Suppressor macrophage treated with lipopolysaccharide for 4 hours (primary cell): ENCODE results near the gene KCNIP3.

Experiments
- DNase-seq: peaks from one replicate; pipeline ENCODE4 v3.0.0-alpha.2; 2020

KCNIP3 gene

DNA sequence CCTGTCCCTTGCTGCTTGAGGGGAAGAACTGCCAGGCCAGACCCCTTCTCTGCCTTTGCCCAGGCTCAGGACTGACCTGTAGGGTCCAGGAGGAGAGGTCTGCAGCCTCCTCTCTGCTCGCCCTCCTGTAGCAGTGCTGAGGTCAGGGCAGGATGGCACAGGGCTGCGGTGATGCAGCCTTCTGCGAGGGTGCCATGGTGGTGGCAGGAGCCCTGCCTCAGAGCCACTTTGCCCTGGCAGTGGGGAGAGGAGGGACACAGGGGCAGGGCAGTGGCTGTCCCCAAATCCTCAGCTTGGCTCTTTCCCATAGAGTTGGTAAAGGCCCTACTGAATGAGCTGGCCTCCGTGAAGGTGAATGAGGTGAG, 22.0 kb upstream of the KCNIP3 start:
- no peak for DNase-seq

DNA sequence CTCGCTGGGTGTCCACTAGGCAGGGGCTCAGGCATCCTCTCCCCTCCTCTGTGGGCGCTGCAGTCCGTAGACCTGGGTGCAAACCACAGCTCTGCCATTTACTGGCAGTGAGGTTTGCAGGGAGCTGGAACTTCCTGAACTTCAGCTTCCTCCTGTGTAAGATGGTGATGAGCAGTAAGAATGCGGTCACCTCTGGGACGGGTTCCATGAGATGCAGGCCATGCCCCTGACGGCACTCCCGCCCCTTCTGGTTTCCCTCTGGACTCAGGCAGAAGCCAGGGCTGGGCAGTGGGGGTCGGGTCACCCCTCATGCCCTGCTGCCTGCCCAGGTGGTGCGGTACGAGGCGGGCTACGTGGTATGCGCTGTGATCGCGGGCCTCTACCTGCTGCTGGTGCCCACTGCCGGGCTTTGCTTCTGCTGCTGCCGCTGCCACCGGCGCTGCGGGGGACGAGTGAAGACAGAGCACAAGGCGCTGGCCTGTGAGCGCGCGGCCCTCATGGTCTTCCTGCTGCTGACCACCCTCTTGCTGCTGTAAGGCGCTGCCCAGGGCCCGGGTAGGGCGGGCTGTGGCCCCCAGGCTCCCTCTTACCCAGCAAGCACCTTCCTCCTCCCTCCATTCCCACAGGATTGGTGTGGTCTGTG, 21.4 kb upstream of the KCNIP3 start:
- DNase-seq = no peak

DNA sequence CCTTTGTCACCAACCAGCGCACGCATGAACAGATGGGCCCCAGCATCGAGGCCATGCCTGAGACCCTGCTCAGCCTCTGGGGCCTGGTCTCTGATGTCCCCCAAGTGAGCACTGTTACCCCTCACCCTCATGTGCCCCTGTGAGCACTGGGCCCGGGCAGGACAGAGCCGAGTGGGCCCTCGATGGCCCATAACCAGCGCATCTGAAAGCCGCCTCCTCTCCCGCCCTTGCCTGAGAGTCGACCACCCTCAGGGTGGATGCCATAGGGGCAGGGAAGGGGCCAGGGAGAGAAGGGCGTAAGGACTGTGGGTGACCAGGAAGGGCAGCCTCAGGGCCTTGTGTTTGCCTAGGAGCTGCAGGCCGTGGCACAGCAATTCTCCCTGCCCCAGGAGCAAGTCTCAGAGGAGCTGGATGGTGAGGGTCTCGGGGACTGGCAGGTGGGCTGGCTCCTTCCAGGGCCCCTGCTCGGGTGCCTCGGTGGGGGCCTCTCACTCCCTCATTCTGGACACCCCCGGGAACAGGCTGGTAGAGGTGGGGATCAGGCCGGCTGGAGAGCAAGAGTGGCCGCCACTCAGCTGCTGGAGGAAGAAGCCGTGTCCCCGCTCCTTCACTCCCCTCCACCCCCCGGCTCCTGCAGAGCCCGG, 20.8 kb upstream of the KCNIP3 start:
- no peak for DNase-seq

DNA sequence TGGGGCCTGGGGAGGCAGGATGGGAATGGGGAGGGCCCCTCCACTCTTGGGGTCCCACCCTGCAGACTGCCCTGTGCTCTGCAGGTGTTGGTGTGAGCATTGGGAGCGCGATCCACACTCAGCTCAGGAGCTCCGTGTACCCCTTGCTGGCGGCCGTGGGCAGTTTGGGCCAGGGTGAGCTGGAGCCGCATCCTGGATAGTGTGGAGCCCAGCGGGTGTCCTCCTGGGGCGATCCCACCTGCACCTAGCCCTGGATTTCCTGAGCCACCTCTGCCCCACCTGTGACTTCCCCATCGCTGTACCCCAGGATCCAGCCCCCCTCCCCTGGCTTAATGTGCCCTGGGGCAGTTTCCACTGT, 20.3 kb upstream of the KCNIP3 start:
- no peak for DNase-seq

- DNase-seq = no peak
These were observed 19.8 kb upstream of the KCNIP3 start for GRCh38 chr2:95277246-95277906.

GRCh38 chr2:95278051-95278471, 19.1 kb upstream of the KCNIP3 start:
- DNase-seq = no peak

DNA sequence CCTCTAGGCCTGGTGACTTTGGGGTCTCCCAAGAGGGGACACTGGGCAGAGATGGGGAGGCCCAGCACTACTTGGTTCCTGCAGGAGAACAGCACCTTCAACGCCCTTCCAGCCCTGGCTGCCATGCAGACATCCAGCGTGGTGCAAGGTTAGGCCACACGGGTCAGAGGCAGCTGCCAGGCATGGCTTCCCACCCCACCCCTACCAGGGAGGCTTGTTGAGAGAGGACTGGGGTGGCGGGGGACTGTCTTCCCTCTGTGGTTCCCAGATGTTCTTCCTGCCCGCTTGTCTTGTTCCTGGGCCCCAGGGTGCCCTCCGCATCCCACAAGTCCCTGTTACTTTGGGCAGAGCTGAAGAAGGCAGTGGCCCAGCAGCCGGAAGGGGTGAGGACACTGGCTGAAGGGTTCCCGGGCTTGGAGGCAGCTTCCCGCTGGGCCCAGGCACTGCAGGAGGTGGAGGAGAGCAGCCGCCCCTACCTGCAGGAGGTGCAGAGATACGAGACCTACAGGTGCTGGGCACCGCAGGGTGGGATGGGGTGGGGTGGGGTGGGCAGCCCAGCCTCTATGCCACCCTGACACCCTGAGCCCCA, 18.4 kb upstream of the KCNIP3 start:
- no peak for DNase-seq

DNA sequence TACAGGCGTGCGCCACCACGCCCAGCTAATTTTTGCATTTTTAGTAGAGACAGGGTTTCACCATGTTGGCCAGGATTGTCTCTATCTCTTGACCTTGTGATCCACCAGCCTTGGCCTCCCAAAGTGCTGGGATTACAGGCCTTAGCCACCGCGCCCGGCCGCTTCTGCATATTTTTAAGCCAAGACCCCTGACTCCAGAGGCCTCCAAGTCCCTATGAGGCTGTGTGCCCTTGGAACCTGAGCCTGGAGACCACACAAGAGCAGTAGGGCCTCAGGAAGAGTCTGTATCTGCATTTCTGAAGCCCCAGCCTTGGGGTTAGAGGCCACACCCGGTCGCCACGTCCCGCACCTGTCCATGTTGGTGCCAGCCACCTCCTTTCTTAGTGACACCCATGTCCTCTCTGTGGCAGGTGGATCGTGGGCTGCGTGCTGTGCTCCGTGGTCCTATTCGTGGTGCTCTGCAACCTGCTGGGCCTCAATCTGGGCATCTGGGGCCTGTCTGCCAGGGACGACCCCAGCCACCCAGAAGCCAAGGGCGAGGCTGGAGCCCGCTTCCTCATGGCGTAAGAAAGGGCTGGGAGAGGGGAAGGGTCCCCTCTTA, 17.6 kb upstream of the KCNIP3 start:
- no peak for DNase-seq

DNA sequence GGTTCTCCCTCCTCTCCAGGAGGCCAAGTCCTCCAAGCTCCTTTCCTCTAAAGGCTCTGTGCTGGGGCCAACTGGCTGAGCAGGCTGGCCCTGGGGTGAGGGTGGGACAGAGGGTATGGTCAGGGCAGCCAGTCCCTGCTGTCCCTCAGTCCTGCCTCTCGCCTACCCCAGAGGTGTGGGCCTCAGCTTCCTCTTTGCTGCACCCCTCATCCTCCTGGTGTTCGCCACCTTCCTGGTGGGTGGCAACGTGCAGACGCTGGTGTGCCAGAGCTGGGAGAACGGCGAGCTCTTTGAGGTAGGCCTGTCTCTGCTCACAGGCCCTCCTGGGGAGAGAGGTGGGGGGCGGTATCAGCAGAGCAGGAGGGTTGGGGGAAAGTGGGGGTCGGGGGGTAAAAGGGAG, 16.1 kb upstream of the KCNIP3 start:
- DNase-seq = no peak

- no peak for DNase-seq
These were observed 15.4 kb upstream of the KCNIP3 start for GRCh38 chr2:95281786-95282185.

DNA sequence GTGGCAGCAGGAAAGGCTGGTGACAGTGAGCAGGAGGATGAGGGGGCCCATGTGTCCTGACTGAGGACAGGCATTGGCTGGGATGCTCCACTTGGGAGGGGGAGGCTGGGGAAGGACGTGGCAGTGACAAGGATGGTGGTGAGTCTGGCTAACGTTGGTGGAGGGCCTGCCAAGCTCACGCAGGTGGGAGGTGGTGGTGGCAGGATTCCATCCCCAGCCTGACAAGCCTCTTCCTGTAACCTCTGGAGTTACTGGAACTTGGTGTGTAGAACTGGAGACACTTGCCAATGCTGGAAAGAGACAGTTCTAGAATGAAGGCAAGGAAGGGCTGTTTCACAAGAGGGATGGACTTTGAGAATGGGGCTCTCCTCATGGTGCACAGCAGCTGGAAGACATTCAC, 14.7 kb upstream of the KCNIP3 start:
- no peak for DNase-seq

DNA sequence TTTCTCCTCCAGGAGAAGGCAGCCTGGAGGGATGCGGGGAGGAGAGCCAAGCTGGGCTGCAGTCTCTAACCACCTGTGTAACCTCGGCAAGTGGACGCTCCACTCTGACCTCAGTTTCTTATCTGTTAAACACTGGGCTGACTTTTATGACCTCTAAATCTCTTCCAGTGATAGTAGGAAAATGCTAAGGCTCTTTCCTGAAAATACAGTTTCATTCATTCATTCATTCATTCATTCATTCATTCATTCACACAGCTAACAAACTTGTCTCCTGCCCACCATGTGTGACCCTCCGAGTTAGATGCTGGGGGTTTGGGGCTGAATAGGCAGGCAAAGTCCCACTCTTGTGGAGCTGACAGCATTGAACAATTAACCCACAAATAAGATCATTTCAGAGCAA, 13.6 kb upstream of the KCNIP3 start:
- no peak for DNase-seq

DNA sequence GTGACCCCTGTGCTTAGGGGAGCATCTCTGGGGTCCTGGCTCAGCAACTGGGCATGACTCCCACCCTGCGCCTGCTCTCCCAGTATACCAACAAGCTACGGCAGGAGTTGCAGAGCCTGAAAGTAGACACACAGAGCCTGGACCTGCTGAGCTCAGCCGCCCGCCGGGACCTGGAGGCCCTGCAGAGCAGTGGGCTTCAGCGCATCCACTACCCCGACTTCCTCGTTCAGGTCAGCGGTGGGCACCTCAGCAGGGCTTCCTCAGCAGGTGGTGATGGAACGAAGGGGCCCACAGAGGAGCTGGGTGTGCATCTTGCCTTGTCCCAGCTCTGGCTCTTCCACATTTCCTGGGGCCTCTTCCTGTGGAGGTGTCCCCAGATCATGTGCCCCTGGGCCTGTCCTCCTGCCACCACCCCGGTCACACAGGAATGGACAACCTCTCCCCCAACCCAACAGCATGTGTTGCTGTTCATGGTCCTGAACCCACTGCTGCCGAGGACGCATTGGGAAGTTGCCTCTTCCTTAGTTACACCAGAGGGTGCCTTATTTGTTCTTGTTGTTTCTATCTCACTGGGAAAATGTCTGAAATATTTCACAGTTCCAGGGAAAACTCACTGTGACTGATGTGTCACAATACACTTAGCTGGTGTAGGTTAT, 12.1 kb upstream of the KCNIP3 start:
- no peak for DNase-seq

GRCh38 chr2:95285542-95285932, 11.6 kb upstream of the KCNIP3 start:
- DNase-seq = no peak

- no peak for DNase-seq
These were observed 9.8 kb upstream of the KCNIP3 start for GRCh38 chr2:95287336-95287735.

- no peak for DNase-seq
These were observed 9.3 kb upstream of the KCNIP3 start for GRCh38 chr2:95287806-95288205.

DNA sequence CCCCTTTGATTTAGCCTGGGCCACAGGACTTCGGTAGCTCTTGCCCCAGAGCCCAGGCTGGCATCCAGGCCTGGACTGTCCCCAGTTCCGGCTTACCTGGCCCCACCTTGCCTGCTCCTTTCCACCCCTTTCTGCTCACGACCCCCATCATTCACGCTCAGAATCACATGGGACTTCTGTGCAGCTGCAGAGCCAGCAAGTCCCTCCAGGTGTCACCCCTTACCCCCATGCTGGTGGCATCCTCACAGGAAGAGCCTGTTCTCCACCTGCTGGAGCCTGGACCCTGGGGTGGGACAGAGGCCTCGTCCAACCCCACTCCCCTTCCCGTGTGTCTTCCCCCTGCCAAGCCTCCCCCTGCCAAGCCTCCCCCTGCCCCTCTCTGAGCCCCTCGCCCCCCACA, 7.9 kb upstream of the KCNIP3 start:
- DNase-seq = no peak

DNA sequence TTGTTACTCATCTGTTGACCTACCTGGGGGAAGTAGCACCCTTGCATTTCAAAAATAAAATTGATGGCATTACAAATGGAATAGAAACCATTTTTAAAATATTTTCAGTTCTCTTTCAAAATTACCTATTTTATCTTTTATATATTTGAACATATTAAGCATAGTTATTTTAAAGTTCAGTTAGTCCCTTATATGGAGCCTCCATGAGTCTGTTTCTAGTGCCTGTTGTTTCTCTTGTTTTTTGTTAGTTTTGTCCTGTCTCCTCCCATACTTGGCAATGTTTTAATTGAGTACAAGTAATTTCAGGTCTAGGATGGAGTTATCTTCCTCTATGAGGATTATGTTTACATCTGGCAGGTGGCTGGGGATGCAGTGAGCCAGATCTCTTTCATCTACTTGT, 5.9 kb upstream of the KCNIP3 start:
- no peak for DNase-seq

GRCh38 chr2:95292623-95293260, 4.4 kb upstream of the KCNIP3 start:
- no peak for DNase-seq

- no peak for DNase-seq
These were observed 2.4 kb upstream of the KCNIP3 start for GRCh38 chr2:95294579-95295250.

GRCh38 chr2:95295376-95295775, 1.8 kb upstream of the KCNIP3 start:
- DNase-seq = no peak

- no peak for DNase-seq
These were observed 1.1 kb upstream of the KCNIP3 start for GRCh38 chr2:95296011-95296410.
